HUES64 (cell line): ENCODE measurements around the gene TRIM47.

Experiments
- H3K27ac ChIP-seq: 2 replicates; pipeline ENCODE4 v1.7.0; 2013; ENCODE audit warnings: low read depth, low read length, inconsistent platforms
- H3K27me3 ChIP-seq: 2 replicates; pipeline ENCODE4 v1.6.1; 2013; ENCODE audit warnings: mild to moderate bottlenecking, low read length; ENCODE audit not compliant: insufficient read depth
- H3K36me3 ChIP-seq: 2 replicates; pipeline ENCODE4 v1.6.1; 2013; ENCODE audit warnings: mild to moderate bottlenecking, low read length; ENCODE audit not compliant: insufficient read depth
- H3K4me1 ChIP-seq: 2 replicates; pipeline ENCODE4 v1.6.1; 2013; ENCODE audit warnings: mild to moderate bottlenecking, low read length, moderate library complexity; ENCODE audit not compliant: insufficient read depth
- H3K4me3 ChIP-seq: 2 replicates; pipeline ENCODE4 v1.5.1; 2013; ENCODE audit warnings: mild to moderate bottlenecking, low read length, moderate library complexity
- H3K9ac ChIP-seq: 2 replicates; pipeline ENCODE4 v1.6.1; 2013; ENCODE audit warnings: mild to moderate bottlenecking, low read depth, low read length
- H3K9me3 ChIP-seq: 2 replicates; pipeline ENCODE4 v1.6.1; 2013; ENCODE audit warnings: low read depth, low read length; ENCODE audit not compliant: insufficient read depth
- WGBS: fragments of 150-250, 120-280 bp; methylation state at CpG from one replicate; pipeline ENCODE4 v1.1.7; 2013; ENCODE audit warnings: missing lambda C conversion rate; 5-methylcytosine and 5-hydroxymethylcytosine counted together

The TRIM47 gene

GRCh38 chr17:75919611-75920010 is 41.2 kb upstream of the TRIM47 start:
- H3K4me1 ChIP-seq = no peaks in the 10 kb centered on the region
- H3K9me3 ChIP-seq = no peaks in the 10 kb centered on the region
- H3K9ac ChIP-seq = no peak overlapping the region
- no peak overlapping the region for H3K4me3 ChIP-seq
- 0 out of 2 replicates have a peak, but pooled peaks cover 6% of the 10 kb centered on the region for H3K36me3 ChIP-seq
- H3K27me3 ChIP-seq = no peaks in the 10 kb centered on the region
- H3K27ac ChIP-seq = no peak overlapping the region
- WGBS = 97% methylated on average over 22 of the region's 22 CpGs

DNA sequence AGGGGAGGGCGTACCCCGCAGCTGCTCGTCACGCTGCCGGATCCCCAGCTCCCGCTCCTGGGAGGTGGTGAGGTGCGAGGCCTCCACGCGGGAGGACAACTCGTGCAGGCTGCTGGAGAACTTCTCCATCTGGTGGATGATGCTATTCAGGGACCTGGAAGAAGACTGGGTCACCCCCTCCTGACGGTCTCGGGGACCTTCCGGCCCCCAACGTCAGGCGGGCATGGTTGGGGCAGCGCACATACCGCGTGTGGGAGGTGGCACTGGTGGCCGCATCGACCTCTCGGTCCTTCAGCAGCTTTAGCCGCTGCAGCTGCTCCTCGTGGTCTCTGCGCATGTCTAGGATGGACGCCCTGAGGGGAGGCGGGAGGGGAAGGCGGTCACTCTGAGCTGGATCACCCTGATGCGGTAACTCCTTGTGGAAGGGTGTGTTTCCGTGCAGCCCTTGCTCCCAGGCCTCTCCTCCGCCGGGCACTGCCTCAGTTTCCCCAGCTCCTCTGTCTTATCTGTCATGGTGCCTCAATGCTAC is 39.6 kb upstream of the TRIM47 start:
- Histone ChIP-seq H3K27me3 (no peaks in the 10 kb centered on the region), H3K4me3 (no peak overlapping the region), H3K4me1 (no peaks in the 10 kb centered on the region), H3K9ac (no peak overlapping the region), H3K36me3 (0 out of 2 replicates have a peak, but pooled peaks cover 6% of the 10 kb centered on the region), H3K9me3 (no peaks in the 10 kb centered on the region), H3K27ac (no peak overlapping the region)
- WGBS = 95% methylated on average over 31 of the region's 31 CpGs

- Histone ChIP-seq H3K27ac (no peak overlapping the region), H3K9me3 (no peaks in the 10 kb centered on the region), H3K36me3 (0 out of 2 replicates have a peak, but pooled peaks cover 3% of the 10 kb centered on the region), H3K27me3 (no peaks in the 10 kb centered on the region), H3K4me3 (no peak overlapping the region), H3K9ac (no peak overlapping the region), H3K4me1 (no peaks in the 10 kb centered on the region)
- WGBS = 91% methylated on average over 23 of the region's 23 CpGs
Measured at GRCh38 chr17:75917141-75917916, 38.9 kb upstream of the TRIM47 start.

GRCh38 chr17:75915268-75915667 is 36.9 kb upstream of the TRIM47 start:
- Histone ChIP-seq H3K9me3 (no peaks in the 10 kb centered on the region), H3K4me1 (peaks cover 3% of the 10 kb centered on the region; the same call in 1 of the 2 replicates), H3K27me3 (no peaks in the 10 kb centered on the region), H3K36me3 (peaks cover 6% of the 10 kb centered on the region; the same call in 1 of the 2 replicates), H3K4me3 (no peak overlapping the region), H3K9ac (no peak overlapping the region), H3K27ac (no peak overlapping the region)
- 83% methylated on average over 8 of the region's 8 CpGs for WGBS

DNA sequence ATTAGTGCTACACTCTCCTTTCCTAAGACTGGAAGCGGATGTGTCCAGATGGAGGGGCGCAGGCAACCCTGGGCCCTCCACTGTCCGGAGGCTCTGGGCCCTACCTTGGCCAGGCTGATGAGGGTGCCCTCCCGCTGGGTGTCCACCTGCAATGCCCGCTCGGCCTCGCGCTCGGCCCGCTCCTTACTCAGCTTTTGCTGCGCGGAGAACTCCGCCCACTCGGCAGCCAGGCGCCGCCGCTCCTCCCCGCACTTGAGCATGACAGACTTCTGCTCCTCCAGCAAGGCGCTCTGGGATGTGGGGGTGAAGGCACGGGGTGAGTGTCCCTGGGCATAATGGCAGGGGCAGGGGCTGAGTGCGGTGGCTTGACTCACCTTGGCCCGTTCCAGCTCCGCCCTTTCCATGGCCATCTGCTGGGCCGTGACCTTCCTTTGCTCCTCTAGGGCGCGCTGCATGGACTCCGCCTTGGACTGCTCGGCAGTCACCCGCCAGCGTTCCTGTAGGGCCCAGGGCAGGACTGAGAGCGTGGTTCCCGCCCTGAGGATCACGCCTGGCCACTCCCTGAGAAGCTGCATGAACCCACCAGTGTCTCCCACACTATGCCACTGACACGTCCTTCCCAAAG is 36.4 kb upstream of the TRIM47 start:
- 93% methylated on average over 34 of the region's 34 CpGs for WGBS
- no peak overlapping the region for H3K27ac ChIP-seq

DNA sequence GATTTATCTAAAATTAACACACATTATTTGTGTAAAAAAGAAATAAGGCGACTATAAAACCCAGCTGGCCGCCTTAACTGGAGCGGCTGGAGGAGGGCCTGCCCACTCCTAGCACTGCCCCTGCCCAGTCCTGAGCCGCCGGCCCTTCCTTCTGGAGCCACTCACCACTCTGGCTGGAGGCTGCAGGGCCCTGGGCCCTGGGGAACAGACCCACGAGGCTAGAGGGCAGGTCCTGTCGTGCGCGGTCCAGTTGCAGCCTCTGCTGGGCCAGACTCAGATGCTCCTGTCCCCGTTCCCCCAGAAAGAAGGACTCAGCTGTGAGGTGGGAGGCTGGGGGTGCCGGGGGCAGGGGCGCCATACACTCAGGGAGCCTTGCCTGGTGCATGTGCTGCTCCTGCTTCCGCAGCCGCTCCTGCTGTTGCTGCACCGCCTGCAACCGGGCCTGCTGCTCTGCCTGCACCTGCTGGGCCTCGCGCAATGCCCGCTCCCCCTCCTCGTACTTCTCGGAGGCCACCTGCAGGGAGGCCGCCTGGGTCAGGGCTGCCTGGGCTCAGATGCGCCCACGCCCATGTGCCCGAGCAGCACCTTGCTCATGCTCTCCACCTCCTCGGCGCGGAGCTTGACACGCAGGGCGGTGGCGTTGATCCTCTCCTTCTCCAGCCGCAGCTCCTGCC is 35.3 kb upstream of the TRIM47 start:
- Histone ChIP-seq H3K4me1 (peaks cover 3% of the 10 kb centered on the region; the same call in 1 of the 2 replicates), H3K9me3 (no peaks in the 10 kb centered on the region), H3K27ac (no peak overlapping the region), H3K9ac (no peak overlapping the region), H3K27me3 (no peaks in the 10 kb centered on the region), H3K36me3 (peaks cover 6% of the 10 kb centered on the region; the same call in 1 of the 2 replicates), H3K4me3 (no peak overlapping the region)
- WGBS = 92% methylated on average over 32 of the region's 32 CpGs

More for the DNA sequence above, 36.4 kb upstream of the TRIM47 start:
- Histone ChIP-seq H3K9me3 (no peaks in the 10 kb centered on the region), H3K4me3 (no peak overlapping the region), H3K36me3 (peaks cover 6% of the 10 kb centered on the region; the same call in 1 of the 2 replicates), H3K9ac (no peak overlapping the region), H3K4me1 (peaks cover 3% of the 10 kb centered on the region; the same call in 1 of the 2 replicates), H3K27me3 (no peaks in the 10 kb centered on the region)

GRCh38 chr17:75910699-75911098 is 32.3 kb upstream of the TRIM47 start:
- Histone ChIP-seq H3K36me3 (peaks cover 6% of the 10 kb centered on the region; the same call in 1 of the 2 replicates), H3K4me1 (peaks cover 3% of the 10 kb centered on the region; the same call in 1 of the 2 replicates), H3K9me3 (no peaks in the 10 kb centered on the region), H3K27ac (0 out of 2 replicates have a peak overlapping the region, but pooled peaks have one; percentile 25), H3K27me3 (no peaks in the 10 kb centered on the region), H3K9ac (peak overlapping the region; percentile 53; the same call in 1 of the 2 replicates), H3K4me3 (no peak overlapping the region)
- WGBS = 68% methylated on average over 6 of the region's 6 CpGs

GRCh38 chr17:75909812-75910274 is 31.5 kb upstream of the TRIM47 start:
- no peaks in the 10 kb centered on the region for H3K27me3 ChIP-seq
- H3K27ac ChIP-seq = no peak overlapping the region
- 91% methylated on average over 9 of the region's 11 CpGs for WGBS
- no peaks in the 10 kb centered on the region for H3K9me3 ChIP-seq
- H3K9ac ChIP-seq = no peak overlapping the region
- H3K4me3 ChIP-seq = no peak overlapping the region
- H3K36me3 ChIP-seq = peaks cover 6% of the 10 kb centered on the region; the same call in 1 of the 2 replicates
- peaks cover 3% of the 10 kb centered on the region; the same call in 1 of the 2 replicates for H3K4me1 ChIP-seq

DNA sequence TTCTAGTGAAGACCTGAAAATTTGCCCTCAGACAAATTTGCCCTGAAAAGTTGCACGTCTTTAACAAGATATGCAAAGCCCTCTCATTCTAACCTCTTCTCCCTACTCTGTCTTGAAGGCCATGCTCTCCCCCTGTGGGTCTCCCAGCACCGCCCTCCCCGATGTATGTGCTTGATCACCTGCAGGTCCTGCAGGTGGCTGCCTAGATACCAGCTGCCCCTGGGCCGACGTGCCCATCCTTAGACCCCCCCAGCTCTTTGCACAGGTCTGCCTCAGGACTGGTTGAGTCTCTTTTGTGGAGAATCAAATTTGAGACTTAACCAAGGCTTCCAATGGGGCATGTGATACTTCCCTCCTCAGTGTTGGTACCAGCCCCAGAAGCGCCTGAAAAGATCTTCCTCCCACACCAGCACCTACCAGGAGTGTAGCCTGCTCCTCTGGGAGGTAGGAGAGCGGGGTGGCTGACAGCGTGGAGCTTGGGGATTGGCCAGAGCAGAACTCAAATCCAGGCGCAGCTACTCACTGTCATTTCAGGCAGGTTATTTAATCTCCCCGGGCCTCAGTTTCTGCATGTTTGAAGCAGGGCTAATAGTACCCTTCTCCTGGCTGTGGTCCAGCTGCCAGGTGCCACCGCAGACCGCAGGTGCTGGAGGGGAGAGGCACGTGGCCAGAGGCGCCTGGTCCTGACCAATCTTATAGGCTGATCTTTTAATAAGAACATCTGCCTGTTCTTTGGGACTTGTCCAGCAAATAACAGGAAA is 30.9 kb upstream of the TRIM47 start:
- no peak overlapping the region for H3K27ac ChIP-seq
- no peaks in the 10 kb centered on the region for H3K27me3 ChIP-seq
- H3K9ac ChIP-seq = no peak overlapping the region
- no peak overlapping the region for H3K4me3 ChIP-seq
- H3K9me3 ChIP-seq = no peaks in the 10 kb centered on the region
- 86% methylated on average over 14 of the region's 14 CpGs for WGBS
- H3K36me3 ChIP-seq = peaks cover 3% of the 10 kb centered on the region; the same call in 1 of the 2 replicates
- H3K4me1 ChIP-seq = peaks cover 3% of the 10 kb centered on the region; the same call in 1 of the 2 replicates

DNA sequence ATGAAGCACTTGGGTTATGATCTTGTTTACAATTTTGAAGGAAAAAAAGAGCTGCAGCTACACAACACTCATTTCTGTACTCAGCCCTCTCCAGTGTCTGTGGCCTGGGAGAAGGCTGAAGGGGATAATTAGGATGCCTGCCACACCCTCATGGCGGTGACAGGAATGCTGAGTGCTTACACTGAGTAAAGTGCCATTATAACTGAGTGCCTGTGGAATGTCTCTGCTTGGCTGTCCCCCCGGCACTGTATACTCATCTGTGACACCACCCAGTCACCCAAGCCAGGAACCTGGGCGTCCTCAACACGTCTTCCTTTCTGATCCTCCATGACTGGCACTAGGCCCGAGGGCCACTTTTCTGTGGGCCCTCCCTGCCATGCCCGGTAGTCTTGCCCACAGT is 29.8 kb upstream of the TRIM47 start:
- WGBS = 87% methylated on average over 6 of the region's 6 CpGs
- H3K4me1 ChIP-seq = peaks cover 3% of the 10 kb centered on the region; the same call in 1 of the 2 replicates
- H3K4me3 ChIP-seq = no peak overlapping the region
- no peak overlapping the region for H3K27ac ChIP-seq
- H3K27me3 ChIP-seq = no peaks in the 10 kb centered on the region
- H3K9me3 ChIP-seq = no peaks in the 10 kb centered on the region
- H3K36me3 ChIP-seq = peaks cover 3% of the 10 kb centered on the region; the same call in 1 of the 2 replicates
- H3K9ac ChIP-seq = no peak overlapping the region
